NCI-H345 treated with DMSO at 0.1 percent for 48 hours (cell line): Measurements from ENCODE around the gene DAAM1.
A peak's percentile ranks its signal among the peaks of the same experiment; 100 is the strongest.

ENCODE experiments used
- DNase-seq: peaks from one replicate; lab custom pipeline; 2025; ENCODE audit not compliant: unreplicated experiment; lab: John Stamatoyannopoulos, UW

DAAM1 gene

DNA sequence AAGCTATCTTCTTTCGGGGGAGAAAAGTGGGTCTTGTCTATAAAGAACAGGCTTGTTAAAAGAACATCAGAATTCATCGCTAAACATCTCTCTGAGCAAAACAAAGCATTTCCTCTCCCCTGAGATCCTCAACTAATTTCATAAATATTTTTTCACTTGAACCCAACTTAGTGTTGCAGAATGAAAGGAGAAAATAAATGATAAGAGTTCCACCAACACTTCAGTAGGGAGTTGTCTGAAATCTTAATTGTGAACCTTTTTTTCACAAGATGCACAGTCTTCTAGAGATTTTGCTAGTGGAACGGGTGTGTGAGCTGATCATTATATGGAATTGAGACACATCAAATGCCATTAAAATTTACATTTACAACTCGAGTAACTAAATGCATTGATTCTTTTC lies 1.3 kb upstream of the DAAM1 start:
- no peak for DNase-seq

DNA sequence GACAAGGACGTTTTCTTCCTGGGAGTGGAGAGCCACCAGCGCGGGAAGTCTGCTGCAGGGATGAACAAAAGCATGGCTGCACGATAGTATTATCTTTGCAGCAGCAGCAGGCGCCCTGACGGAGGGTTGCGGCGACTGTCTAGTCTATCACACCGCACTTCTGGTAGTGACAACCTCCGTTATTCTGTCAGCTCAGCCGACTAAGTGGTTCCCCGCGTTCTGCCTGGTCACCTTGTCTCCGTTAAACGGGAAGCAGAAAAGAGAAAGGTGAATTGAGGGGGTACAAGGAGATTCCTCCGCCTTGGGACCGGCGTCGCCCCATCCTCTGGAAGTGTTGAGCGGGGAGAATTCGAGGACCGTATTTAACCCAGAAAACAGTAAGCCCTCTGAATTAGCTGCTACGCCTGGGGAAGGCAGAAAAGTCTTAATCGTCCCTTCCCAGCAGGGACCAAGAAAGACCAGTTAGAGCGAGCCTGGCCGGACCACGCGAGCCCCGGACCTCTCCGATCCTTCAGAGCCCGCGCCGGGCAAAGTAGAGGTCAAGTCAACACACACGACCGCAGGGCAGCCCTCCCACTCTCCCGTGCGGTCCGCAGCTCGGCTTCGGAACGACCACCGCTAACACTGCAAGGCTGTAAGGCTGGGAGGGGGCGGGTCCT lies 536 bp upstream of the DAAM1 start:
- DNase-seq, result peak; percentile 66

DNA sequence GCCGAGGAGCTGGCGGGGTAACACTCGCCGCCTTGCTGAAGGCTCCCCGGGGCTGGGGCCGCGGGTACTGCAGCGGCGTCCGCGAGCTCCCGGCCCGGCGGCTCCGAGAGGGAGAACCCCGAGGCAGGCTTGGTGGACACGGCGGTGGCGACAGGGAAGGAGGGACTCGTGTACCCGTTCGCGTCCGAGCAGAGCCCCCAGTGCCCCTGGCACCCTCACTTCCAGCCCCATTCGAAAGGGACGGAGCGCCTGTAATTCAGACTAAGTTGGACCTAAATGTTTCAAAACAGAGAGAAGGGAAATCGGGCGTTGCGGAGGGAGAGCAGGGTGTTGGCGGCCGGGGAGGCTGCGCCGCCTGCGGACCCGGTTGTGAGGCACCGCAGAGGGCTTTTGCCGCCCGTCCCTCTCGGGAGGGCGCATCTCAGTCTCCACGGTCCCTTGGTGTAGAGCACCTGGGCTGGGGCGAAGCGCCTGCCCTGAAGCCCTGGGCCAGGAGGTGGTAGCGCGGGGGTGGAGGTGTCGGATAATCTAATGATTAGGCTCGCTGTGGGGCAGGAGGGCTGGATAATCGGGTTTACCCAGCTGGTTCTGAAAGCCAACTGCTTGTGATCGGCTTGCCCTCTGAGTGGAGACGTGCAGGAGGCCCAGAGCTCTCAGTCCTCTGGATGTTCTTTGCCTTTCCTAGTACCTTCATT lies 771 bp downstream of the DAAM1 start:
- DNase-seq, result no peak

DNA sequence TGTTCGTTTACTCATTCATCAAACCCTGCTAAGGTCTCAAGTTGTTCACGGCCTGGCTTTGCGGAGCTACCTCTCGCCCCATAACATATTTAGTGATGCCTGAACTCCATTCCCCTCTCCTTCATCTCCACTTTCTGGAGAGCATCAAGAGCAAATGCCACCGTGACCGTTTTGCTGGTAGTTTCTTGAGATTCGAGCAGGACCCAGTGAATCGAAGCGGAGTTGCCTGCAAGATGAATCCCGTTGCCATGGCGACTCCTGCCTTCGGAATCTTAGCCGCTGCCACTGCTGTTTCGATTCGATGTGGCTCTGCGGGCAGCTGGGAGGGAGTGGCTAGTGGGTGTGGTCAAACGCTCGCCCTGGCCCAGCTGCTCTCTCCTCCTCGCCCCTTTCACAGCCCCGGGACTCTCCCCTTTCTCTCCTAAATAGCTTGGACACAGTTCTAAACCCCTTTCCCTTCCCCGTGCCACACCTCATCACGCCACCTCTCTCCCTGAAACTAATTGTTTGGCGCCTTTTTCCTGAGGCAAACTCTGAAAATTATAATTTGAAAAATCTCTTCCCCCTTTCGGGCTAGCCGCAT lies 1.4 kb downstream of the DAAM1 start:
- peak; percentile 88 for DNase-seq

DNA sequence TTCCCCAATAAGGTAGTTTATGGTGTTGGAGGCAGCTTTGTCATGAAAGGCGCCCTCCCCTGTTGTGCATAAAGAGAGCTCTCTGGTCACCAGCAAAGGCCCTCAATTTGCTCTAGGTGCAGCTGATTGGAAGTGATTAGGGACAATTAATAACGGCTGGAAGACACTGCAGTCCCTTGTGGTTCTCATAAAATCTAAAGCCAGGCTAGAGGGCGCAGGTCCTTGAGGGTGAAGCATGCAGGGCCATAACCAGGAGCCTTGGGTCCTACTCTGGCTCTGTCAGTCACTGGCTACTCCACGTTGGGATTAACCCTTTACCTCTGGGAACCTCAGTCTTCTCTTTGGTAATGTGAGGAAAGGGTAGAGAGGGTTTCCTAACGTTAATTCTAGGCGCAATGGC lies 1.9 kb downstream of the DAAM1 start:
- DNase-seq, result no peak

DNA sequence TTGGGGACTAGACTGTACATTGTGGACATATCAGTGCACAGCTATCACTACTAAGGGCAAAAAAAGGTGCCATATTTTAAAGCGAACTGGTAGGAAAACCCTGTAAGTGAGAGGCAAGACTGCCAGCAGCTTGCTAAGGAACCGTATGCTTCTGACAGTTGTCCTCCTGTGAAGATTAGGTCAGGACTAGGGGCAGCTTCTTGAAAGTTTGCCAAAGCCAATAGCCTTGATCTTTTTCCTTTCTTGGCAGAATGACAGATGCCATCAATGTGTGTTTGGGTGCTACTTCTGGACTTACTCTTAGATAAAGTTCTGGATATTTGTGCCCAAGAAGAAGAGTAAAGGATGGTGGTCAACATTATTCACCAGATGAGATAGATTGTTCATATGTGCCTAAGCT lies 7.4 kb downstream of the DAAM1 start:
- no peak for DNase-seq

DNA sequence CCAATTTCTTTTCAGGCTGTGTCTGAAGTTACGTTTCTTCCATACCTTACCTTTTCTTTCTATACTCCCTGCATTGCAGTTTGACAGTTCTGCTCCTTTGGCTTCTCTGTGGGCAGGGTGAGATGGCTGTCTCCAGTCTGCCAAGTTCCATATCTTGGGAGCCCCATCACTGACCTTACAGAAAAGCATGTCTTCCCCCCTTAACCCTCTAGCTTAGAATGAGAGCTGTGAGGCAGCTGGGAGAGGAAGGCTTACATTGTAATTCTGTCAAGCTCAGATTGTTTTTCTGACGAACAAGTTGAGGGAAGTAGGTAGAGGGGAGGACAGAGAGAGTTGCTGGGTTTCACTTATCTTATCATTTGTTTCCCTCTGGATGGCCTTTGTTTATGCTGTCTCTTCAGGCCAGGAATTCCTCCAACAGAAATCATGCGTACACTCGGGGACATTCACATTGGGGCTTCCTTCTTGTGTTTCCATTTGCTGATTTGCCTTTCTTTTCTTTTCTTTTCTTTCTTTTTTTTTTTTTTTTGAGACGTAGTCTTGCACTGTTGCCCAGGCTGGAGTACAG lies 9.3 kb downstream of the DAAM1 start:
- DNase-seq, result no peak

DNA sequence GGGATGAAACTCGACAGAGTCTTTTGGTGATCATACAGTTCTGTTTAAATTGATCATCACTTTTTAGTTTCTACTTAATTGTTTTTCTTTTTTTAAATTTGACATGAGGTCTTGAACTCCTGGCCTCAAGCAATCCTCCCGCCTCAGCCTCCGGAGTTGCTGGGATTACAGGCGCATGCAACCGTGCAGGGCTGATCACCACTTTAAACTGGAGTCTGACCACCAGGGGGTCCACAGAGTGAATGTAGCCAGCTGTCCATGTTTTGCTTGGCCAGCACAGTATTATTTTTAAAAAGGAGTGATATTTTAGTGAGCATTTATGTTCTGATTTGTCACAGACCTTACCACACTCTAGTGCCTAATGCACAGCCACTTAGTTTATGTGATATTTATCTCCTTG lies 10.7 kb downstream of the DAAM1 start:
- DNase-seq, result no peak

DNA sequence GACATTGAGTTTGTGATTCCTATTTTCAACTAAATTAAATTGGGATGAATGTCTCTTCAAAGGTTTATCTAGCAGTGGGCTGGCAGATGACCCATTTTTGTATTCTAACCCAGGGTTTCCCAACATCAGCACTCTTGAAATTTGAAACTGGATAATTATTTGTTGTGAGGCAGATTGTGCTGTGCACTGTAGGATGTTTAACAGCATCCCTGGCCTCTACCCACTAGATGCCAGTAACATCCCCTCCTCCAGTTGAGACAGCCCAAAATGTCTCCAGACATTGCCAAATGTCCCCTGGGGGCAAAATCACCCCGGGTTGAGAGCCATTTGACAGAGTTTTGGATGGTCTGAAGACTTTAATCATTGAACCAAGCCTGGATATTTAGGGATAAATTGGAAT lies 11.1 kb downstream of the DAAM1 start:
- DNase-seq, result no peak

DNA sequence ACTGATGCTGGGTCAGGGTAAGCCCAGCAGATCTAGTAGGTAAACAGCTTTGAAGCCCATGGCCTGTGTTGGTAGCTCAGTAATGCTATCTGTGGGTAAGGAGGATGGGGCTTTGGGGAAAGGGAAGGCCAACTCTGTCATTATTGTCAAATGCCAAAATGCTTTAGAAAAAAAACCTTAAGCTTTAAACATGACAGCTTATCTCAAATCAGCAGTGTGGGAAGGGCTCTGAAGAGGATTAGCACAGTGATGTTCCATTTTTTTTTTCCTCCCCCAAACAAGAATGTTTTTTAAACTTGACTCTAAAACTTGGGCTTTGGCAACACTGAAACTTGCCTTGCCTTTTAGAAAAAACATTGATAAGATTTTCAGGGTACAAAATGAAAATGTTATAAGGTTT lies 11.7 kb downstream of the DAAM1 start:
- DNase-seq, result no peak

DNA sequence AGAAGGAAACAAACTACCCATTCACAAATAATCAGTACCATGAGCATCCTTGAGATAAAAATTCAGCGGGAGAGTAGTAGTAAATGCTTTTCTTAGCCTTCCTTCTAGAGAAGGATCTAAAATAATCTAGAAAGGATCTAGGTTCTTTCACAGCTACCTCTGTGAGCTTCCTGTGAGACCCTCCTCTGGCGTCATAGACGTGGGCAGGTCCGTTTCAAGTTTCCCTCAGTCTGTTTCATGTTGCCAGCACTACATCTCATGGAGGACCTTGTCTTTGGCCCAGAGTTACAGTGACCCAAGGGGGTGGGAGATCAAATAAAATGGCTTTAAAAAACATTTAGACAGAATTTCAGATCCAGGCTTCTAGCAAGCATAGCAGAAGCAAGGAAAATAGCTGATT lies 13.6 kb downstream of the DAAM1 start:
- DNase-seq, result no peak

DNA sequence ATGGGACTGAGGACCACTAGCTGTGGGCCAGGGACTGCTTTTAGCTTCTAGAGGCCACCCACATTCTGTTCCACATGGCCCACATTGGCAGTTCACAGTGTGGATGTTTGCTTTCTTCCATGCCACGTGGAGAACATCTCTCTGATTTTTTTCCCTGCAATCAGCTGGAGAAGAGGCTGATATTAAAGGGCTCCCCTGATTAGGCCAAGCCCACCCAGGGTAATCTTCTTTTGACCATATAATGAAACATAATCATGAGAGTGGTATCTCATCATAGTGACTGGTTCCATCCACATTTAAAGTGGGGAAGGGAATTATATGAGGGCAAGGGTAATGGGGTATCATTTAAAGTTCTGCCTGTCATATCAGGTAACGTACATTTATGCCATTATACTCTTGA lies 15.8 kb downstream of the DAAM1 start:
- no peak for DNase-seq

DNA sequence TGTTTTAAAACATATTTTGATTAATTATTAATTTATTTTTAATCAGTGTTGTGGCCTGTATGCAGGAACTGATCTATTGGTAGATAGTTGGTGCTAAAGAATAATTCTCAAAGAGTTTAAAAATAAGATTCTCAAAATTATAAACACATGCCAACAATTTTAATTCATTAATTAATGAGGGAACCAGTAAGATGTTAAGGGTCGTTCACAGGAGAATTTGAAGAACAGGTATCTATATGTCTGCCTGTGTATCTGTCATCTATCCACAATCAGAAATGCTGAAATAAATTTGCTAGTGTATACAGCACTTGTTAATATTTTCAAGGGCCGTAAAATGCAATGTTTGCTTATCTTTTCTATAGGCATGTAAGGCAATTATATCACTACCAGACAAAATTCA lies 18.4 kb downstream of the DAAM1 start:
- DNase-seq, result no peak

DNA sequence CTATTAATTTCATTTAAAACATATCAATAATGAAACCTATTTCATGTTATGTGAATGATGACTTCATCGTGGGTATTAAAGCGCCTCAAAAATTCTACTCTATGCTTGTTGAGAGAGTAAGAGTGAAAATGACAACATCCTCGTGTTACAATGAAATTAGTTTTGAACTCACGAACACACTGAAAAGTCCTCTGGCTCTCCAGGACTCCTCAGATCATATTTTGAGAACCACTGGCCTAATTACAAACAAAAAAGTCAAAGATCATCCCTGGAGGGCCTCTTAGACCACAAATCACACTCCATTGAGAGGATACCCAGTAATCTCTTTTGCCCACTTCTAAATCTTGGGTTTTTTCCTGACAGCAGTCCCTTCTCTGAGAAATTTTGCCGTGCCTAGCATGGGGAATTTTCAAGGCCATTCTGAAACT lies 19.1 kb downstream of the DAAM1 start:
- no peak for DNase-seq

DNA sequence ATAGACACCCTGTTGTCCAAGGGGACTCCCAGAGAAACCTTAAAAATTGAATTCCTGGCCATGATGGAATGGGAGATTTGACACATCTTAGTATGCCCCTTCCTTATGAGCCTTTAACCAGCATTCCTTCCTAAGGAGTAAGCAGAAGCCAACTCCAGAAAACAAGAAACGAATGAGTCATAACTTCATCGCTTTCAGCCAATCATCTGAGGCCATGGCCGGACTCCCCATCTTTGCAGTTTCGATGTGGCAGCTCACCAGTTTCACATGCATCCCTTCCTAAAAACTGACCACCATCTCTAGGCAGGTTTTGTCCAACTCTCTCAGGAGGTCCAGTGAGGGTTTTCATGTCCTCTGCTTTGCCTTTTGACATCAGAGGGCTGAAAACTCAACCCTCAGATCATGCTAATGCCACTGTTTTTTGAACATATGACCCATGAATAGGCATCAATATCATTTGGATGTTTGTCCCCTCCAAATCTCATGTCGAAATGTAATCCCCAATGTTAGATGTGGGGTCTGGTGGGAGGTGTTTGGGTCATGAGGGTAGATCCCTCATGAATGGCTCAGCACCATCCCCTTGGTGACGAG lies 19.9 kb downstream of the DAAM1 start:
- no peak for DNase-seq

DNA sequence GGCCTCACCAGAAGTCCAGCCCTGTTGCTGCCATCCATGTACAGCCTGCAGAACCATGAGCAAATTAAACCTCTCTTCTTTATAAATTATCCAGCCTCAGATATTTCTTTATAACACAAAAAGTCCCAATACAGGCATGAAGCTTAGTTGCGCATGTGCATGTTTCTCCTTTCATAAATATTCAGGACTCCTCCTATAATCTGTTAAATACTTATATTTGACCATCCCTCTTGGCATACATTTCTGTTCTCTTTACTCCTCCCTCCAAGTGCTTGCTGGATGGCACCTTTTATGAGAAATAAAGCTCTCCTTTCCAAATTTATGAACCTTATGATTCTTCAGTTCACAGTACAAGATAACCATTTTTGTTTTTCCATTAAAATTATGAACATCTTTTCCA lies 20.5 kb downstream of the DAAM1 start:
- DNase-seq, result no peak

DNA sequence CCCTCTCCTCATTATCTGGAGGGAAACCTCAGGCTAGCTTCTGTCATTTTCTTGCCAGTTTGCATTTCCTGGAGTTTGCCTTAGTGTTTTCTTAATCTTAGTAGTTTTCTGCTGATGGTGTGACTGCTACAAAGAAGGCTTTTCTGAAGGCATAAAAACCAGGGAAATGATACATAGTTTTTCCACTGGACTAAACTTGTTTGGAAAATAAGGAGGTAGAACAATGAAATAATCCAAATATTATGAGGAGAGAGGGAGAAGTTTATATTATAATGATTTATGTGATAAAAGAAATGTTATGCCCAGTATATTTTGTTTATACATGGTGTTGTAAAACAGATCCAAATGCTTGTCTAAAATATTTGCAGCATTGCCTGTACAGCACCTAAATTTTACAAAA lies 22.2 kb downstream of the DAAM1 start:
- DNase-seq, result no peak

DNA sequence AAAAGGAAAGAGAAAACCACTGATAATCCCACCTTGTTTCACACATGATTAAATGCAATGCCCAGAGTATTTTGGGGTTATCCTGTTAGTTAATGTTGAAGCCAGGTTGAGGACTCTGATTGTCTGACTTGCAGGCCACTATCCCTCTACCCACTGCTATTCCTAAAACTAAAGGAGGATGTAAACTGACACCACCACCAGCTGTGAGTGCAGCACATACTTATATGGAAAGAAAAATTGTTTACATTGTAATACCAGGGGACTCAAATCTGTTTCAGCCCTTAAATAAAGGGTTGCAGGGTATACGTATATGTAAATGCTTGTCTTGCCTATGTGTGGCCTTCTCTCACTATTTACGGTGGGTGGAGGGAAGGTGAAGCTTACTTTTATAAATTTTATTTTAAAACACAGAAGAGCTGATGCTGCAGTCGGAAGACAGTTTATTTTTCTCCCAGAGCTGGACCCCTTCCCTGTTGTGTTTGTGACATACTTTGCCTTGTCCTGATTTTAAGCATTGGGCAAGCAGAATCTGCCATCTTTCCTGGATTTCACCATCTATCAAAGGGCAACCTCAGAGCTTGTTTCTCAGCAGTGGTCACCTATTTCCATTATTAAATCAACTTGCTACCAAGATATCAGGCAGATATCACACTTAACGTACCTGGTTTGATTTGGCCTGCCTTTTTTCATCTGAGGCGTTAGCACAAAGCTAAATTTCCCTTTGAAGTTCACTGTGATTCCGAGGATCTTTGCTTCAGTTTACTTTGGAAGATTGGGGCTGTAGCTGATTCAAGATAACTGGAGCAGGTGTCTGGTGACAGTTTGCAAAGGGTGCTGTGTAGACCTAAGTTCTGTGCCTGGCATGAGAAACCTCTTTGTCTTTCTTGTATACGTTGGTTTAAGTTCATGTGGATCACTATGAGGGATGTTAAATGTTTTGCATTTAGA lies 25.2 kb downstream of the DAAM1 start:
- DNase-seq, result peak; percentile 38

DNA sequence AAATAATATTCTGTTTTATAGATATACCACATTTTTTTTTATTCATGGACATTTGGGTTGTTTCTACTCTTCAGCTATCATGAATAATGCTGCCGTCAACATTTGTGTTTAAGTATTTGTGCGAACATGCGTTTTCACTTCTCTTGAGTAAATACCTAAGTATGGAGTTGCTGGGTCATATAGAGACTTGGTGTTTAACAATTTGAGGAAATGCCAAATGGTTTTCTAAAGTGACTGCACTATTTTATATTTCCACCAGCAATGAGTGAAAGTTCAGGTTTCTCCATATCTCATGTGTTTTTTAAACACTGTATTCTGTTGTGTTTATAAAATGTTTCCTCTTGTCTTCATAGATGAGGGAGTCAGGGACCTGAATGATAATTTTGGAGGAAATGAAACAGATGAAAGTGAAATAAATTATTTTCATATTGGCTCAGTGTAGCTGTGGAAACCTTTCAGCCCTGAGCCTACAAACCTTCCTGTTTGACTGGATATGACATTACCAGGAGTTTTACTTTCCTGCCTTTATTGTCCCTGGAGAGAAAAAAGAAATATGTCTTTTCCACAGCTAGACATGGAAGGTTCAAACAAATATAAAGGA lies 26.3 kb downstream of the DAAM1 start:
- no peak for DNase-seq

DNA sequence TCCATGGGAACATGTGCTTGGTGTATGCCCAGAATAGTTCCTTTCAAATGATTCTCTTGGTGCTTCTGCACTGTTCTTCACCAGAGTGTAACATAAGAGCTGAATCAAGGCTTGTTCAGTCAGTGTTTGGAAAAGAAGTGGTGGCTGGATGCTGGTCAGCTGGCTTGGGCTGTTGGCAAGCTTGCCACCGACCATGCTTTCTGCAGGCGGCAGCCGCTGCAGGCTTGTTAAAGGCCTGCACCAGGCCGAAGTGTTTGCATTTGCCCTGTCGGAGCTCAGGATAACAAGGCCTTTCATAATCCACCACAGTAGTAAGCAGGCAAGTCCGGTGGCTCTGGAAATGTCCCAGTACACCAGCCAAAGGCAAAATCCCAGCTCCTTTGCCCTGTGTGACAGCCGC lies 26.9 kb downstream of the DAAM1 start:
- DNase-seq, result no peak
